NCI-H1417 (cell line): ENCODE results near the gene WIPI1.

Experiments used
- DNase-seq, 3 experiments: peaks; one replicate each; lab custom pipeline; 2025; lab: John Stamatoyannopoulos, UW

Gene WIPI1

GRCh38 chr17:68461122-68461539 is 3.8 kb upstream of the WIPI1 start:
- peak in 2 of 3 experiments; percentile 44 to 78 for DNase-seq

- peak in 1 of 3 experiments; percentile 49 for DNase-seq
Observed at GRCh38 chr17:68460715-68461114, 3.4 kb upstream of the WIPI1 start.

GRCh38 chr17:68460146-68460545 is 2.9 kb upstream of the WIPI1 start:
- peak in 1 of 3 experiments; percentile 27 for DNase-seq

DNA sequence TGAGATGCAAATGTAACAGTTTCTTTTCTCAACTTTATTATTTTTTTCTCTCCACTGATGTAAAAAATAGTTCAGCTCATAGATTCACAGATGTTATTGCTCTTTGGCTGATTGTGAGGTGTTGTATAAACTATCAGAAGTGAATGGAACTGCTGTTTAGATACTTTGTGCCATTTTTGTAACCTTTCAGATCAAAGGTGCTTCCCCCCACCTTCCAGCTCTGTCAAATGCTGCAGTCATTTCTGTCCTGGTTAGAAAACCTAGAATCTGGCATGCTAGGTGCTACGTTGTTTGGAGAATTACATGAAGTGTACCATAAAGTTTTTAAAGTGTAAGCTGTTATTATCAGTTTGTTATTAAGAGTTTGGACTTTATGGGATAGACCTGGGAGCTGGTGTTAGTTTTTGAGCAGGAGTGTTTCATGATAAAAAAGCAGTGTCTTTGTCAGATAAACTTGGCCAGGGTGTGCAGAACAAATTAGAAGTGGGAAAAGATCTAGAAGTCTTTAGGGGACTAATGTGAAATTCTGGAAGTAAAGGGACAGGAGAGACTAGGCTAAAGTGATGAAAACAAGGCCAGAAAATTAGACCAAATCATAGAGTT is 1.8 kb upstream of the WIPI1 start:
- DNase-seq = no peak

- no peak for DNase-seq
Observed at GRCh38 chr17:68458260-68459036, 1.2 kb upstream of the WIPI1 start.

DNA sequence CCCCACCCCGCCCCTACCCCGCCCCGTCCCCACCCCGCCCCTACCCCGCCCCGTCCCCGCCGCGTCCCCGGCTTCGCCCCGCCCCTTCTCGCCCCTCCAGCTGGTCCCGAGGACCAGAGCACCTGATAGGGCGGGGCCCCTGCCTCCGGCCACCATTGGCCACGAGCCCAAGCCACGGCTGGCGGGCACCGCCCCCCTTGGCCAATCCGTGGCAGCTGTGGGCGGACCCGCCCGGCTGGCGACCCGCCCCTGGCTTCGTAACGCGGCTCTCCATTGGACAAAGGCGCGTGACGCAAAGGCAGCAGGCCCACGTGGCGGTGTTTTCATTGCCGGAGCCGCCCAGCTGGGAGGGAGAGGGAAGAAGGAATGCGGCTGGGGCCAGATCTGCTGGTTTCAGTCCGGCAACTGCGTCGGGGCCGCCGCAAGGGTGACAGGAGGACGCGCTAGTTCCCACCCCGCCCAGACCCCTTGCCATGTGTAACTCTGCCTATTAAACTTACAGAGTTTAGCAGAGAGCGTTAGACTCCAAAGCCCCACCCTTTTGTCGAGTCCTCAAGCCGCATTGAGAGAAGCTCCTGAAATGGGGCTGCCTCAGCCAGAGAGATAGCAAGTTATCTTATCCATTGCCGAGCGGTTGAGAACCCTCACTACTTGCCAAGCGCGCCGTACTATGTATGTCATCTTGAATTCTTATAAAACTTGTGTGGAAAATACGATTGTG is 403 bp upstream of the WIPI1 start:
- DNase-seq = peak; percentile 98 to 99 (median 99)

DNA sequence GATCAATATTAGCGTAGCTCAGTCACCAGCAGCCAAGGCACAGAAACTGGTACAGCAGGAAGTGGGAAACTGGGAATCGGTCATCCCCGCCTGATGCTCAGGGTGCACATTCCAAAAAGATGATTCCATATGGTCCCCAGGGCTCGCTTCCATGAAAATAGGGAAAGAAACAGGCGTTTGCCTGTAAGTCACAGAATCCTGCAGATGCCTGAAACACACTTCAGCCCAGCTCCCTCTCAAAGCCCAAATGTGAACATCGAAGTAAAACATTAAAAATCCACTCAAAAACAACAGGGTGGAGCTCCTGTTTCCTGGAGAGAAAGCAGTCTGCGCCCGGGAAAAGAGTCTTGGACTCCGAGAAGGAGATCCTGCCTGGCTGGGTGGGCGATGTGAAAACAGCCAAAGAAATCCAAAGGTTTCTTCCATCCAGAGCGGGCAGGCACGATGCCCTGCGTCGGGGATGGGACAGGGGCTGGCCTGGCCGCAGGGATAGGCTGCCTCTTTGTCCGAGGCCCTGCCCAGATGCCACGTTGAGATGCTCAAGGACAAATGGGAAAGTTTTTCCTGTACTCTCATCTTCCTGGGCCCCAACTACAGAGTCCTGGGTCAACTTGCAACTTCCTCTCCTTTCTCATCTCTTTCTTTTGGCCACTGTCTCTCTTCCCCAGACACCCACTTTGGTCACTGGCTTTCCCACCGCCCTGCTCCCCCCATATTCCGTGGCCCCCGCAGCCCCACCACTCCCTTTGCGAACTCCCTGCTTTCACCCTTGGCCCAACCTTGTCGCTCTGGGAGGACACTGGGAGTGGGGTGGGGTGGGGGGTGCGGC is 743 bp downstream of the WIPI1 start:
- peak in 1 of 3 experiments; percentile 78 for DNase-seq

- peak in 1 of 3 experiments; percentile 95 for DNase-seq
Observed at GRCh38 chr17:68455901-68456338, 1.4 kb downstream of the WIPI1 start.

DNA sequence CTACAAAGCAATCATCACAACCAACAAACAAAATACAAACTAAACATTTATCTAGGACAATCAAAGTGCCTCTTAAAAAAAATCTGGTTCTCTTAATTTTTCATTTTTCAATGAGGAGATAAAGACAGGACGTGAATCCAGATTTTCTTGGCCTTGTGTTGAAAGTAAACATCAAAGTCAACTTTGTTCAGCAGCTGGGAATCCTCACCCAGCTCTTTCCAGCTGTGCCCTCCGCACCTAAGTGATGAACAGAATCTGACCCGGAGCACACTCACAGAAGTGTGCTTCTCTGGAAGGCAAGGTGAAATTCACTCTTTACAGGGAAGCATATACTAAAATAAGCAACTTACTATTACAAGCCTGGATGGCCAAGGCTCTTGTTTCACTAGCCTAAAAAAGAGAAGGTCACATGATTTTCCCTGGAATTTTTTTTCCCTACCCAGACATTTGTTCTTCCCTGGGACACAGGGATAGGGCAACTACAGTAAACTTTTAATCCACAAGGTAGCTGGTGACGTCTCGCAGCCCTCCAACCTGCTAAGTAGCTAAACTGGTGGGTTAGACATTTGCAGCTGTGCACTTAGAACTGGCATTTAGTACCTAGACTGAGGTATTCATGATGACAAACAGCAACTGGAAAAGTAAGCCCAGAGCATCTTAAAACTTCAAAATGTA is 3.2 kb downstream of the WIPI1 start:
- DNase-seq = no peak

GRCh38 chr17:68452724-68453290 is 4.5 kb downstream of the WIPI1 start:
- DNase-seq = peak in 2 of 3 experiments; percentile 3 to 26

- DNase-seq = no peak
Observed at GRCh38 chr17:68451670-68452354, 5.5 kb downstream of the WIPI1 start.

- no peak for DNase-seq
Observed at GRCh38 chr17:68450801-68451200, 6.5 kb downstream of the WIPI1 start.

DNA sequence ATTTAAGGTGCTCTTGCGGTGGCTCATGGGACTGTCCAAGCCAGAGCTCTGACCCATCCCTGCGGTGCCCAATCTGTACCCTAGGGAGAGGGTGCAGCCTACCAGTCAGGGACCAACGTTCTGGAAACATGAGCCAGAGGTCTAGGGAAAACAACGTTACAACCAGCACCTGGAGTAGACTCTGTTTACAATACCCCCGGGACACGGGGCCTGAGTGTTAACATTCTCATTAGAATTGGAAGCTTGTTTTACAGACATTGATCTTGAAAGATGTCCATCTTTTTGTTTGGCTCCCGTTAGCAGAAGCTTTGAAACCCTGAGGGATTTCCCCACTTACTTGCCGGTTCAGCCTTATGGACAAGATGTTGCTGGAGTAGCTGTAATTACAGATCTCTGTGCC is 6.9 kb downstream of the WIPI1 start:
- DNase-seq = peak in 2 of 3 experiments; percentile 14 to 19

- DNase-seq = no peak
Observed at GRCh38 chr17:68449021-68449739, 8.1 kb downstream of the WIPI1 start.

DNA sequence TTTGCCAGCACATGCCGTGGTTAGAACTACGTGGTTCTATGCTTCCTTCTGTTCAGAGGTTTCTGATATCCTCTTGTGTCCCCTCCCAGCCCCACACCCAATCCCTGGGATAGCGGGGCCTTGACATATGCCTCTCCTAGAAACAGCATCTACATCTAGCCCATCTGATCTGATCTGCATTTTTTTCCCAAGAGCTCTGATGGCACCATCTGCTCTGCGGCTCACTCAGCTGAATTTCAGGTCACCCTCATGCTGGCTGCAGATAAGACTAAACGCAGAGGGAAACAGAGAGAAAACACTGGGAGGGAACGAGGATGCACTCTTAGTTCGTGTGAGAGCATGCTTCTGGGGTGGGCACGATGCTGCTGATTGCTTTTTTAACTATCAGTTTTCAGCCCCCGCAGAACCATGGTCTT is 10.7 kb downstream of the WIPI1 start:
- no peak for DNase-seq

GRCh38 chr17:68445671-68446070 is 11.6 kb downstream of the WIPI1 start:
- DNase-seq = no peak

DNA sequence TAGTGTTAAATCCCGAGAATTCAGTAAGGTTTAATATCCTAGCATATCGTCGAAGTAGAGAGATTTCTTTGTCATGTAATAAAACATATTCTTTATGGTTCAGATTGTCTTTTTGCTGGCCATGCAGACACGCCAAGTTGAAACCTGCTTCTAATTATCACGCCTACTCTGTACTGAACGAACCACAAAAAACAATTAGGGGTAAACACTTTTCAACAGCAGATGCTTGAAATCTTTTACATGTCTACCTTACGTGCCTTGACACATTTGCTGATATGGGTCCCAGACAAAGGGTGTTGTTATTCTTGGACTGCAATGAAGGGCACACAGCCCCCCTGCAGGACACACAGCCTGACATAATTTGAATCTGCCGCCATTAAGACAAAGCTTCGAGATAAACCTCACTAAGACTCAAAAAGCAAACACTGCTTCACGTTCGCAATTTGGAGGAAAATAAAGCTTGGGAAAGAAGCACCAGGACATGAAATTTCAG is 13.3 kb downstream of the WIPI1 start:
- DNase-seq = no peak

- DNase-seq = no peak
Observed at GRCh38 chr17:68441070-68441770, 16.1 kb downstream of the WIPI1 start.

- DNase-seq = no peak
Observed at GRCh38 chr17:68440526-68440925, 16.8 kb downstream of the WIPI1 start.
